ENCODE measurements around the gene MOB3B. TPM values are rescaled to one million over a fixed set of nuclear protein-coding genes. Genes with fewer than 3 reads are reported as not detected.

MOB3B gene
- polyA plus RNA-seq, 1 of the 3 experiments (the other 2 are of a cell fraction): 0.90 TPM

- H3K27ac ChIP-seq (ENCODE audit: low read depth in 2 of 2, low read length in 1 of 2): no peak overlapping the region
- POLR2A ChIA-PET: no interaction called here
- no peaks in the 10 kb centered on the region for H3K79me2 ChIP-seq (ENCODE audit: insufficient read depth)
- no peaks in the 10 kb centered on the region for H4K20me1 ChIP-seq (ENCODE audit: insufficient read depth)
- H2AFZ ChIP-seq (ENCODE audit: low read depth): no peak overlapping the region
- H3F3A ChIP-seq (replicated peaks; ENCODE audit: insufficient read depth): no peaks in the 10 kb centered on the region
- no peak overlapping the region for H3K4me3 ChIP-seq (ENCODE audit: low read depth in 2 of 2, low read length in 1 of 2)
- H3K36me3 ChIP-seq (replicated peaks in 1 of 2; ENCODE audit: control insufficient read depth in 1 of 2, insufficient read depth in 2 of 2, low read length in 1 of 2): no peaks in the 10 kb centered on the region
- peaks cover 0 to 3% of the 10 kb centered on the region in 2 experiments; a peak in 1 of 4 replicates for H3K4me1 ChIP-seq (ENCODE audit: control insufficient read depth in 1 of 2, insufficient read depth in 2 of 2, low read depth in 1 of 2, low read length in 1 of 2)
- no peak overlapping the region for H3K9ac ChIP-seq
- no peak overlapping the region for H3K4me2 ChIP-seq
- 73% methylated on average over 1 of the region's 1 CpG for WGBS (ENCODE audit: low lambda C conversion rate)
- H3K9me2 ChIP-seq: no peaks in the 10 kb centered on the region
- no peaks in the 10 kb centered on the region for H3K9me3 ChIP-seq
- H3K27me3 ChIP-seq (ENCODE audit: insufficient read depth): no peaks in the 10 kb centered on the region
- TF ChIP-seq, protein P1, sequence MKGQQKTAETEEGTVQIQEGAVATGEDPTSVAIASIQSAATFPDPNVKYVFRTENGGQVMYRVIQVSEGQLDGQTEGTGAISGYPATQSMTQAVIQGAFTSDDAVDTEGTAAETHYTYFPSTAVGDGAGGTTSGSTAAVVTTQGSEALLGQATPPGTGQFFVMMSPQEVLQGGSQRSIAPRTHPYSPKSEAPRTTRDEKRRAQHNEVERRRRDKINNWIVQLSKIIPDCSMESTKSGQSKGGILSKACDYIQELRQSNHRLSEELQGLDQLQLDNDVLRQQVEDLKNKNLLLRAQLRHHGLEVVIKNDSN (IDR thresholded peaks at IDR 0.05; ENCODE audit: borderline replicate concordance, low read depth): no peak
- no peak for TF ChIP-seq POLR2AphosphoS5 (IDR thresholded peaks at IDR 0.05; ENCODE audit: low read depth, low read length)
- TF ChIP-seq MEF2A (IDR thresholded peaks at IDR 0.05; ENCODE audit: borderline replicate concordance, low read depth): no peak
- no peak for TF ChIP-seq YY1 (IDR thresholded peaks at IDR 0.05; ENCODE audit: low read depth)
- no peak for TF ChIP-seq USF2 (IDR thresholded peaks at IDR 0.05; ENCODE audit: borderline replicate concordance, low read depth, low read length)
- TF ChIP-seq TCF12 (IDR thresholded peaks at IDR 0.05): no peak
- TF ChIP-seq RXRA (IDR thresholded peaks at IDR 0.05; ENCODE audit: borderline replicate concordance, low read depth): no peak
- TF ChIP-seq EP300 (IDR thresholded peaks at IDR 0.05; ENCODE audit: borderline replicate concordance in 1 of 2, low read depth in 1 of 2, low read length in 1 of 2): no peak
- no peak for TF ChIP-seq ELF1 (IDR thresholded peaks at IDR 0.05)
- TF ChIP-seq FOXJ3 (CRISPR knock-in tag; IDR thresholded peaks at IDR 0.05): no peak
- no peak for DNase-seq
- CTCF ChIA-PET: interaction anchor here (1.3 to 1.6 kb wide), 3 partner anchors 27 to 49 kb away, joined by 3 to 5 read pairs (median 3); no protein-coding TSS in a partner anchor
Measured at GRCh38 chr9:27304521-27304920, 225.1 kb downstream of the MOB3B start.

GRCh38 chr9:27303219-27303618, 226.4 kb downstream of the MOB3B start:
- H3K27ac ChIP-seq (ENCODE audit: low read depth in 2 of 2, low read length in 1 of 2): no peak overlapping the region
- no peaks in the 10 kb centered on the region for H3K9me2 ChIP-seq
- no peaks in the 10 kb centered on the region for H4K20me1 ChIP-seq (ENCODE audit: insufficient read depth)
- H3K9ac ChIP-seq: no peak overlapping the region
- POLR2A ChIA-PET: no interaction called here
- H2AFZ ChIP-seq (ENCODE audit: low read depth): peak overlapping the region; percentile 62; the same call in 1 of the 2 replicates
- H3K4me3 ChIP-seq (ENCODE audit: low read depth in 2 of 2, low read length in 1 of 2): no peak overlapping the region
- CTCF ChIA-PET: no interaction called here
- DNase-seq: peak; percentile 31
- no peaks in the 10 kb centered on the region for H3K27me3 ChIP-seq (ENCODE audit: insufficient read depth)
- 53% methylated on average over 5 of the region's 6 CpGs for WGBS (ENCODE audit: low lambda C conversion rate)
- H3K79me2 ChIP-seq (ENCODE audit: insufficient read depth): no peaks in the 10 kb centered on the region
- H3F3A ChIP-seq (replicated peaks; ENCODE audit: insufficient read depth): no peaks in the 10 kb centered on the region
- no peaks in the 10 kb centered on the region for H3K9me3 ChIP-seq
- no peak overlapping the region for H3K4me2 ChIP-seq
- no peaks in the 10 kb centered on the region for H3K36me3 ChIP-seq (replicated peaks in 1 of 2; ENCODE audit: control insufficient read depth in 1 of 2, insufficient read depth in 2 of 2, low read length in 1 of 2)
- H3K4me1 ChIP-seq (ENCODE audit: control insufficient read depth in 1 of 2, insufficient read depth in 2 of 2, low read depth in 1 of 2, low read length in 1 of 2): peaks cover 0 to 3% of the 10 kb centered on the region in 2 experiments; a peak in 1 of 4 replicates
- TF ChIP-seq, protein P2, sequence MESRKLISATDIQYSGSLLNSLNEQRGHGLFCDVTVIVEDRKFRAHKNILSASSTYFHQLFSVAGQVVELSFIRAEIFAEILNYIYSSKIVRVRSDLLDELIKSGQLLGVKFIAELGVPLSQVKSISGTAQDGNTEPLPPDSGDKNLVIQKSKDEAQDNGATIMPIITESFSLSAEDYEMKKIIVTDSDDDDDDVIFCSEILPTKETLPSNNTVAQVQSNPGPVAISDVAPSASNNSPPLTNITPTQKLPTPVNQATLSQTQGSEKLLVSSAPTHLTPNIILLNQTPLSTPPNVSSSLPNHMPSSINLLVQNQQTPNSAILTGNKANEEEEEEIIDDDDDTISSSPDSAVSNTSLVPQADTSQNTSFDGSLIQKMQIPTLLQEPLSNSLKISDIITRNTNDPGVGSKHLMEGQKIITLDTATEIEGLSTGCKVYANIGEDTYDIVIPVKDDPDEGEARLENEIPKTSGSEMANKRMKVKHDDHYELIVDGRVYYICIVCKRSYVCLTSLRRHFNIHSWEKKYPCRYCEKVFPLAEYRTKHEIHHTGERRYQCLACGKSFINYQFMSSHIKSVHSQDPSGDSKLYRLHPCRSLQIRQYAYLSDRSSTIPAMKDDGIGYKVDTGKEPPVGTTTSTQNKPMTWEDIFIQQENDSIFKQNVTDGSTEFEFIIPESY (IDR thresholded peaks at IDR 0.05; ENCODE audit: borderline replicate concordance, low read depth): no peak
- TF ChIP-seq RFX5 (IDR thresholded peaks at IDR 0.05; ENCODE audit: low read length): no peak
- TF ChIP-seq ELF1 (IDR thresholded peaks at IDR 0.05): no peak
- TF ChIP-seq POLR2AphosphoS5 (IDR thresholded peaks at IDR 0.05; ENCODE audit: low read depth, low read length): no peak
- TF ChIP-seq RXRA (IDR thresholded peaks at IDR 0.05; ENCODE audit: borderline replicate concordance, low read depth): no peak
- TF ChIP-seq, protein P3, sequence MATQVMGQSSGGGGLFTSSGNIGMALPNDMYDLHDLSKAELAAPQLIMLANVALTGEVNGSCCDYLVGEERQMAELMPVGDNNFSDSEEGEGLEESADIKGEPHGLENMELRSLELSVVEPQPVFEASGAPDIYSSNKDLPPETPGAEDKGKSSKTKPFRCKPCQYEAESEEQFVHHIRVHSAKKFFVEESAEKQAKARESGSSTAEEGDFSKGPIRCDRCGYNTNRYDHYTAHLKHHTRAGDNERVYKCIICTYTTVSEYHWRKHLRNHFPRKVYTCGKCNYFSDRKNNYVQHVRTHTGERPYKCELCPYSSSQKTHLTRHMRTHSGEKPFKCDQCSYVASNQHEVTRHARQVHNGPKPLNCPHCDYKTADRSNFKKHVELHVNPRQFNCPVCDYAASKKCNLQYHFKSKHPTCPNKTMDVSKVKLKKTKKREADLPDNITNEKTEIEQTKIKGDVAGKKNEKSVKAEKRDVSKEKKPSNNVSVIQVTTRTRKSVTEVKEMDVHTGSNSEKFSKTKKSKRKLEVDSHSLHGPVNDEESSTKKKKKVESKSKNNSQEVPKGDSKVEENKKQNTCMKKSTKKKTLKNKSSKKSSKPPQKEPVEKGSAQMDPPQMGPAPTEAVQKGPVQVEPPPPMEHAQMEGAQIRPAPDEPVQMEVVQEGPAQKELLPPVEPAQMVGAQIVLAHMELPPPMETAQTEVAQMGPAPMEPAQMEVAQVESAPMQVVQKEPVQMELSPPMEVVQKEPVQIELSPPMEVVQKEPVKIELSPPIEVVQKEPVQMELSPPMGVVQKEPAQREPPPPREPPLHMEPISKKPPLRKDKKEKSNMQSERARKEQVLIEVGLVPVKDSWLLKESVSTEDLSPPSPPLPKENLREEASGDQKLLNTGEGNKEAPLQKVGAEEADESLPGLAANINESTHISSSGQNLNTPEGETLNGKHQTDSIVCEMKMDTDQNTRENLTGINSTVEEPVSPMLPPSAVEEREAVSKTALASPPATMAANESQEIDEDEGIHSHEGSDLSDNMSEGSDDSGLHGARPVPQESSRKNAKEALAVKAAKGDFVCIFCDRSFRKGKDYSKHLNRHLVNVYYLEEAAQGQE (IDR thresholded peaks at IDR 0.05; ENCODE audit: low read depth, low read length): no peak
- no peak for TF ChIP-seq GABPA (IDR thresholded peaks at IDR 0.05; ENCODE audit: low read depth)
- no peak for TF ChIP-seq EP300 (IDR thresholded peaks at IDR 0.05; ENCODE audit: borderline replicate concordance in 1 of 2, low read depth in 1 of 2, low read length in 1 of 2)
- TF ChIP-seq MXI1 (IDR thresholded peaks at IDR 0.05; ENCODE audit: low read depth, low read length): no peak
- TF ChIP-seq FOXM1 (IDR thresholded peaks at IDR 0.05; ENCODE audit: low read depth): no peak
- TF ChIP-seq CTCF (IDR thresholded peaks at IDR 0.05): no peak
- no peak for TF ChIP-seq MAX (IDR thresholded peaks at IDR 0.05; ENCODE audit: low read depth)
- no peak for TF ChIP-seq NFIC (IDR thresholded peaks at IDR 0.05; ENCODE audit: borderline replicate concordance)
